GM06990 (cell line): ENCODE data around the gene FRAS1.

ENCODE experiments used
- DNase-seq: peaks from one replicate; pipeline ENCODE4 v3.0.0-alpha.2; 2011; ENCODE audit not compliant: insufficient read length; ENCODE audit errors: extremely low read depth
- H3K27me3 ChIP-seq: replicated peaks from 2 replicates; pipeline ENCODE4 v1.6.0; 2011; ENCODE audit warnings: low read length; ENCODE audit not compliant: control insufficient read depth, insufficient read depth
- H3K36me3 ChIP-seq: 2 replicates; pipeline ENCODE4 v1.5.1; 2011; ENCODE audit warnings: low read length; ENCODE audit not compliant: control insufficient read depth, insufficient read depth
- H3K4me3 ChIP-seq: replicated peaks from 2 replicates; pipeline ENCODE4 v1.5.1; 2011; ENCODE audit warnings: low read depth, mild to moderate bottlenecking, control low read depth, low read length
- TF ChIP-seq, protein P1 (sequence below): IDR thresholded peaks from 2 replicates; pipeline ENCODE4 v1.5.1; 2011; ENCODE audit warnings: low read length, control low read depth, mild to moderate bottlenecking, inconsistent platforms; ENCODE audit not compliant: insufficient read depth, poor library complexity, severe bottlenecking

The FRAS1 gene

DNA sequence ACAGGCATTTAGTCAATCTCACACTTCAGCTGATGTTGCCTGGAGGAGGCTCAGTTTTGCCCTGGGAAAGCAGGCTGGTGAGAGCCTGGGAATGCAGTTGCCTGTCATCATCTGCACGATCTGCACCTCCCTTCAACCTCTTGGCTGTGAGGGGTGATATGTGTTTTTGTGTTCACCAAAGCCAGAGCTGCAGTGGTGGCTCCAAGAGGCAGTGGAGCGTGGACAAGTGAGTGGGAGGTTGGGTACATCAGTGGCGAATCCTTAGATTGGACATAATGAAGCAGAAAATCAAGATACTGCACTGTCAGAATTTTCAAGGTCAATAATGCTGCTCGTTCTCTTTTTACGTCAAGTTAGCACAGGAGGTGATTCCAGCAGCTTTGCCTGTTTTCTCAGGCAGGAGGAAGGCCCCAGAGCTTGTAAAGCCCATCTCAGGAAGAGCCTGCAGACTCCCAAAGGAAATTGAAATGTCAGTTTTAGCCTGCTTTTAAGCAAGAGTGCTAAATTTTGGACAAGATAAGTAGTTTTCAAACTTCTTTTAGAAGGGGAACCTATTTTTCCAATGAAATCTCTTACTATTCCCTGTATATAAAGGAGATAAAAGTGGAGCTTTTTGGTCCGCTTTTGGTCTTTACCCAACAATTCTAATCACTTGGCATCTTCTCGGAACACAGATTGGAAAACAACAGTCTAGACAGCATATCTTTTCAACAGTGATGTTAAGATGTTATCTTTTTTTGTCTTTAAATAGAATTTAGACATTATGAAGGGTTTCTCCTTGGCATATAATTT, 92.8 kb downstream of the FRAS1 start:
- no peak for DNase-seq
- no peaks in the 10 kb centered on the region for H3K36me3 ChIP-seq
- H3K27me3 ChIP-seq: no peaks in the 10 kb centered on the region
- H3K4me3 ChIP-seq: no peak overlapping the region
- TF ChIP-seq, protein P1, sequence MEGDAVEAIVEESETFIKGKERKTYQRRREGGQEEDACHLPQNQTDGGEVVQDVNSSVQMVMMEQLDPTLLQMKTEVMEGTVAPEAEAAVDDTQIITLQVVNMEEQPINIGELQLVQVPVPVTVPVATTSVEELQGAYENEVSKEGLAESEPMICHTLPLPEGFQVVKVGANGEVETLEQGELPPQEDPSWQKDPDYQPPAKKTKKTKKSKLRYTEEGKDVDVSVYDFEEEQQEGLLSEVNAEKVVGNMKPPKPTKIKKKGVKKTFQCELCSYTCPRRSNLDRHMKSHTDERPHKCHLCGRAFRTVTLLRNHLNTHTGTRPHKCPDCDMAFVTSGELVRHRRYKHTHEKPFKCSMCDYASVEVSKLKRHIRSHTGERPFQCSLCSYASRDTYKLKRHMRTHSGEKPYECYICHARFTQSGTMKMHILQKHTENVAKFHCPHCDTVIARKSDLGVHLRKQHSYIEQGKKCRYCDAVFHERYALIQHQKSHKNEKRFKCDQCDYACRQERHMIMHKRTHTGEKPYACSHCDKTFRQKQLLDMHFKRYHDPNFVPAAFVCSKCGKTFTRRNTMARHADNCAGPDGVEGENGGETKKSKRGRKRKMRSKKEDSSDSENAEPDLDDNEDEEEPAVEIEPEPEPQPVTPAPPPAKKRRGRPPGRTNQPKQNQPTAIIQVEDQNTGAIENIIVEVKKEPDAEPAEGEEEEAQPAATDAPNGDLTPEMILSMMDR: no peak

DNA sequence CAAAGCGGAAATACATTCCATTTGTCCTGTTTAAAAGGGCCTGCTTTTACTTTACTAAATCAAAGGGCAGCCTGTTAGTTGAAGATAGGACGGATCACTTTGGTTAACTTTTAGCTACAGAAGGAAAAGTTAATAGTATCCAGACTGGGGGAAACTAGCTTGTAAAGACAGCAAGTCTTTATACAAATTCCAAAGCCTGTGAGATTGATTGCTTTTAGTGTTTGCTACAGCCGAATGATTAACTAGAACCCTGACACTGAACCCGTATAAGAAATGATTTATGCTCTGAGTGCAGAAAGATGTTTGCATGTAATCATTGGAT, 93.4 kb downstream of the FRAS1 start:
- no peaks in the 10 kb centered on the region for H3K36me3 ChIP-seq
- TF ChIP-seq, protein P1: no peak
- H3K27me3 ChIP-seq: no peaks in the 10 kb centered on the region
- H3K4me3 ChIP-seq: no peak overlapping the region
- DNase-seq: no peak

DNA sequence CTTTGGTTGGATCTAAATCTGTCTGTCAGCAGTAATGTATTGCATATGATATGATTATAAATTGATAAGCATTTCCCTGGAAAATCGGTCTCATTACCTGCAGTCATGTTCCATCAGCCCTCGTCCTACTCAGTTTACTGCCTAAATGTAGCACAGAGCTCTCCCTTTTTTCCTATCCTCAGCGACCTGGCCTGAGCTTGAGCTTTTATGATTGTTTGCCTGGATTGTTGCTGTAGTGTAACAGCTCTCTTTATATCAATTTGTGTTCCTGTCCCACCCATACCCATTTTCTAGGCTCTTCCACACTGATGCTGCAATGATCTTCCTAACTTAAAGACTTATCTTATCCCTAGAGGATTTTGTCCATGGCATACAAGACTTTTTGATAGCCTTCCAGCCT, 95.7 kb downstream of the FRAS1 start:
- TF ChIP-seq, protein P1: no peak
- DNase-seq: no peak
- Histone ChIP-seq H3K36me3 (no peaks in the 10 kb centered on the region), H3K27me3 (no peaks in the 10 kb centered on the region), H3K4me3 (no peak overlapping the region)

DNA sequence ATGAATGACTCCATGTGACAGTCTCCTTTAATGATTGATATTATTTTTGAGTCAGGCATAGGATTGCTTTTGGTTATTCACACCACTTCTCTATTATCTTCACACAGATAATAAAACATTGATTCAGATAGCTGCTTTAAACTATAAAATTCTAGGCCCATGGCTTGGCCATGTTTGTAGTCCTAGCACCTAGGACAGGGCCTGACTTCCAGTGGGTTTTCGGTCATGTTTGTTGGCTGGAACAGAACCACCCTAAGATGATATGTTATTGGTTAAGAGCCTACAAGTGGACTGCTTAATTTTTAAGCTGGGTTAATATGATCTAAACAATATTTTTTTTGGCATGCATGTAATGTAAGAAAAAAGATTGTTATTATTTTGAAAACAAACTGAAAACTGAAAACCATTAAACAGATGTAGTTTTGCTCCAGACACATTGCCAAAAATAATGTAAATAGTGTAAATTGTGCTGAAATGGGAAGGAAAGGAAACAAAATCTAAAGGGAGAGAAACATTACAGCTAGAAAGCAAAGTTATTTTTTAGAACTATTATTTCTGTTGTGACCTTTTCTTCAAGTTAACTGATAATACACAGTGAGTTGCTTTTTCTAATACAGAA, 98.0 kb downstream of the FRAS1 start:
- Histone ChIP-seq H3K36me3 (no peaks in the 10 kb centered on the region), H3K27me3 (no peaks in the 10 kb centered on the region), H3K4me3 (no peak overlapping the region)
- TF ChIP-seq, protein P1: no peak
- no peak for DNase-seq

DNA sequence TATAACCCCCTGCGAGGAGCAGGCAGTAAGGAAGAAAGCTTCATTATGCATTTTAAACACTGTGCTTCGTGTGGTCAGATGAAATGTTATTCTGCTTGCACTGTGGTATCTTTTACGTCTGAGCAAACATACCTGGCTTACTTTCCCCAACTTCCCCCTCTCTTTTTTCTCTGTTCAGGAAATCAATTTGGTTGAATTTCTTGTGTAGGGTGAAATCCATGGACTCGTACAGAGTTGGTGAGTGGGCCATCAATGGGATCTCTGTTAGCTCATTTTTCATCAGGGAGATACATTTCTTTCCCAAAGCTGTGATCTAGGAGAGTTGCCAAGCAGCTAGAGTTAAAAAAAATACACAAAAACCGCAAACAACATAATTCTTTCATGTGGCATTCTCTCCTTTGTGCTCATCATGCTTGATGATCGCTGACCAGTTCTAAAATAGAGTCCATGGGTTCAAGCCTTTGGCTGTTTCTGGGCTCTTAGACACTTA, 98.5 kb downstream of the FRAS1 start:
- H3K4me3 ChIP-seq: no peak overlapping the region
- no peaks in the 10 kb centered on the region for H3K36me3 ChIP-seq
- TF ChIP-seq, protein P1: no peak
- no peaks in the 10 kb centered on the region for H3K27me3 ChIP-seq
- no peak for DNase-seq
